K562 (cell line): ENCODE results near the gene PLCB3. TPM values are rescaled to one million over a fixed set of nuclear protein-coding genes. Genes with fewer than 3 reads are reported as not detected.
A peak's percentile ranks its signal among the peaks of the same experiment; 100 is the strongest.

Source experiments
- BCLAF1 ChIP-seq, 2 experiments: fragments of 450-650 bp in 1 of 2; IDR thresholded peaks; 2 replicates each; pipeline ENCODE4 v1.6.1; 2011 to 2017; ENCODE audit warnings: low read depth in 2 of 2, antibody characterized with exemption in 1 of 2, borderline replicate concordance in 1 of 2, low read length in 1 of 2, mild to moderate bottlenecking in 1 of 2, mixed read lengths in 1 of 2; ENCODE audit not compliant: control insufficient read depth in 1 of 2
- ETV5 ChIP-seq: sonication (generic); formaldehyde crosslinking; IDR thresholded peaks from 2 replicates; pipeline ENCODE4 v1.4.0; 2020; ENCODE audit warnings: low read depth, mild to moderate bottlenecking, missing genetic modification reagents
- GABPB1 ChIP-seq: sonication (generic); formaldehyde crosslinking; IDR thresholded peaks from 2 replicates; pipeline ENCODE4 v1.8.0; 2022; ENCODE audit warnings: mild to moderate bottlenecking, missing genetic modification reagents
- HDGF ChIP-seq: fragments of 450-650 bp; IDR thresholded peaks from 2 replicates; pipeline ENCODE4 v1.6.1; 2016
- HLTF ChIP-seq: fragments of 450-650 bp; IDR thresholded peaks from 2 replicates; pipeline ENCODE4 v1.6.1; 2016
- HMG20A ChIP-seq: fragments of 450-650 bp; formaldehyde crosslinking; conservative IDR thresholded peaks from 2 replicates; pipeline ENCODE4 v1.4.0; 2020; ENCODE audit warnings: mild to moderate bottlenecking, mixed read lengths
- HSF4 ChIP-seq: fragments of 250-450 bp; sonication (Bioruptor Pico); IDR thresholded peaks from 2 replicates; pipeline ENCODE4 v2.1.2; 2022; ENCODE audit warnings: mild to moderate bottlenecking, moderate library complexity, borderline replicate concordance
- MBD2 ChIP-seq: sonication (generic); IDR thresholded peaks from 2 replicates; pipeline ENCODE4 v1.6.1; 2016; ENCODE audit warnings: low read depth, borderline replicate concordance
- NCOA1 ChIP-seq: fragments of 450-650 bp; IDR thresholded peaks from 2 replicates; pipeline ENCODE4 v1.6.1; 2016; ENCODE audit warnings: low read depth
- PHTF2 ChIP-seq: fragments of 250-450 bp; sonication (Bioruptor Pico); IDR thresholded peaks from 2 replicates; pipeline ENCODE4 v1.5.0; 2021; ENCODE audit warnings: mild to moderate bottlenecking
- PRDM10 ChIP-seq: fragments of 450-650 bp; IDR thresholded peaks from 2 replicates; pipeline ENCODE4 v1.6.1; 2018; ENCODE audit not compliant: partially characterized antibody
- RBM15 ChIP-seq: fragments of 200-400 bp; formaldehyde crosslinking; IDR thresholded peaks from 2 replicates; pipeline ENCODE4 v1.6.1; 2018; ENCODE audit warnings: mild to moderate bottlenecking, low read length, moderate library complexity; ENCODE audit not compliant: insufficient read depth
- SETDB1 ChIP-seq: IDR thresholded peaks from one replicate; pipeline ENCODE4 v1.6.1; 2012; ENCODE audit warnings: low read length, control low read depth, inconsistent platforms
- SMAD4 ChIP-seq: fragments of 250-450 bp; sonication (Bioruptor Pico); conservative IDR thresholded peaks from 2 replicates; pipeline ENCODE4 v1.8.0; 2021; ENCODE audit warnings: inconsistent platforms, mild to moderate bottlenecking, moderate library complexity
- TBP ChIP-seq: optimal IDR thresholded peaks from 2 replicates; pipeline ENCODE3; 2011; ENCODE audit warnings: low read depth, low read length, improper control_type of control experiment
- TCF7 ChIP-seq: sonication (generic); IDR thresholded peaks from 2 replicates; pipeline ENCODE4 v1.6.1; 2016; ENCODE audit warnings: antibody characterized with exemption, borderline replicate concordance
- YY1 ChIP-seq, 3 experiments: IDR thresholded peaks; 2 replicates each; pipeline ENCODE4 v1.6.1; 2011; ENCODE audit warnings: low read length in 2 of 3, mild to moderate bottlenecking in 2 of 3, moderate library complexity in 2 of 3, borderline replicate concordance in 1 of 3, control low read depth in 1 of 3, low read depth in 1 of 3; ENCODE audit not compliant: insufficient read depth in 3 of 3, insufficient replicate concordance in 2 of 3, control insufficient read depth in 1 of 3, insufficient read length in 1 of 3; ENCODE audit errors: extremely low read depth in 1 of 3
- ZNF398 ChIP-seq: fragments of 250-450 bp; sonication (Bioruptor Pico); IDR thresholded peaks from 2 replicates; pipeline ENCODE4 v1.8.0; 2021; ENCODE audit warnings: moderate library complexity, mild to moderate bottlenecking, inconsistent platforms
- ZNF57 ChIP-seq: fragments of 450-650 bp; formaldehyde crosslinking; IDR thresholded peaks from 2 replicates; pipeline ENCODE4 v1.4.0; 2020; ENCODE audit warnings: mild to moderate bottlenecking, moderate library complexity
- polyA plus RNA-seq, 8 experiments: library from polyadenylated mRNA; depleted of rRNA in 4 of 8; stranded (reverse) in 5 of 8; unstranded in 3 of 8; fragments of >200 nt; fragmentation: Nextera tagmentation in 2 of 8; fragmentation: Illumina TruSeq in 1 of 8; extraction: Ambion mirVana in 2 of 8; extraction: Trizol in 1 of 8; gene quantifications; 2 replicates each; pipeline versions ENCODE4 v1.2.1 to v1.2.3, GENCODE V29; 2011 to 2014; ENCODE audit warnings: inconsistent platforms in 1 of 8, missing spikeins in 1 of 8
- total RNA-seq, 7 experiments: library from RNA; depleted of rRNA in 6 of 7; stranded (reverse); fragments of >200 nt in 6 of 7; fragmentation: Illumina TruSeq in 2 of 7; extraction: Trizol in 2 of 7; gene quantifications; 2 replicates each; pipeline versions ENCODE4 v1.2.1 to v1.2.3, GENCODE V29; 2011 to 2021; ENCODE audit warnings: low replicate concordance in 1 of 7

The PLCB3 gene
- total and polyA plus RNA-seq, 9 of the 15 experiments (the other 6 are each of a cell fraction or from before 2014, with no cell fraction given) = 0.31 to 44.8 (median 14.6) TPM

- TF ChIP-seq PRDM10 = peak; percentile 55
- TF ChIP-seq GABPB1 (CRISPR knock-in tag) = peak; percentile 51; the same call in 1 of the 2 replicates
- TF ChIP-seq ZNF57 = no peak
- no peak for TF ChIP-seq TBP
- peak in 2 of 3 experiments; percentile 4 to 35 for TF ChIP-seq YY1 (IDR thresholded peaks at IDR 0.05; ENCODE audit: borderline replicate concordance in 1 of 3, control insufficient read depth in 1 of 3, extremely low read depth in 1 of 3, insufficient read depth in 3 of 3, insufficient read length in 1 of 3, insufficient replicate concordance in 2 of 3, low read depth in 1 of 3, low read length in 2 of 3)
- 0 out of 2 replicates have a peak, but pooled peaks have one; percentile 23 for TF ChIP-seq HLTF
- no peak for TF ChIP-seq NCOA1
- no peak for TF ChIP-seq SETDB1
- TF ChIP-seq TCF7 = no peak
- no peak for TF ChIP-seq HSF4 (CRISPR knock-in tag)
- TF ChIP-seq SMAD4 (CRISPR knock-in tag) = no peak
- peak; percentile 95 for TF ChIP-seq ETV5 (CRISPR knock-in tag)
- no peak for TF ChIP-seq ZNF398 (CRISPR knock-in tag)
- no peak for TF ChIP-seq HMG20A (CRISPR knock-in tag)
- TF ChIP-seq HDGF = no peak
- TF ChIP-seq RBM15 = no peak
- peak in 1 of 2 experiments; percentile 13; a peak in 1 of 4 replicates for TF ChIP-seq BCLAF1 (IDR thresholded peaks at IDR 0.05; ENCODE audit: borderline replicate concordance in 1 of 2, control insufficient read depth in 1 of 2, low read depth in 2 of 2, low read length in 1 of 2)
- TF ChIP-seq MBD2 = no peak
- no peak for TF ChIP-seq PHTF2 (CRISPR knock-in tag)
Observed at GRCh38 chr11:64268893-64269539, 17.7 kb downstream of the PLCB3 start (continued).
